SJSA1 (cell line): Measurements from ENCODE around the gene RIMKLA. TPM values are rescaled to one million over a fixed set of nuclear protein-coding genes. Genes with fewer than 3 reads are reported as not detected.

ENCODE experiments used
- DNase-seq, 2 experiments: peaks; one replicate each; pipeline ENCODE4 v3.0.0-alpha.2; 2015 to 2020; ENCODE audit warnings: low spot score in 2 of 2, low read depth in 1 of 2
- H3K27ac ChIP-seq: fragments of 250-450 bp; sonication (Bioruptor Pico); 2 replicates; pipeline ENCODE4 v1.5.1; 2020; ENCODE audit warnings: mild to moderate bottlenecking, moderate library complexity
- H3K27me3 ChIP-seq: fragments of 250-450 bp; sonication (Bioruptor Pico); replicated peaks from 2 replicates; pipeline ENCODE4 v1.5.1; 2020; ENCODE audit warnings: mild to moderate bottlenecking, moderate library complexity
- H3K36me3 ChIP-seq: fragments of 250-450 bp; sonication (Bioruptor Pico); 2 replicates; pipeline ENCODE4 v1.5.1; 2020; ENCODE audit warnings: mild to moderate bottlenecking
- H3K4me1 ChIP-seq: fragments of 250-450 bp; sonication (Bioruptor Pico); replicated peaks from 2 replicates; pipeline ENCODE4 v1.6.1; 2021; ENCODE audit warnings: mild to moderate bottlenecking
- H3K4me3 ChIP-seq: fragments of 250-450 bp; sonication (Bioruptor Pico); 2 replicates; pipeline ENCODE4 v1.5.1; 2020; ENCODE audit warnings: mild to moderate bottlenecking
- H3K9me3 ChIP-seq: fragments of 250-450 bp; sonication (Bioruptor Pico); replicated peaks from 2 replicates; pipeline ENCODE4 v1.5.1; 2020; ENCODE audit warnings: mild to moderate bottlenecking
- total RNA-seq: library from RNA; depleted of rRNA; stranded (reverse); fragments of >200 nt; shearing (Covaris generic); gene quantifications from 2 replicates; pipeline ENCODE4 v1.2.3, GENCODE V29; 2014; rRNA removed

RIMKLA gene
- total RNA-seq: under 0.01 TPM in 1 of 2 replicates, not detected in the other

- no peak for DNase-seq
- Histone ChIP-seq H3K9me3 (peaks cover 5% of the 10 kb centered on the region; the same call in 1 of the 2 replicates), H3K36me3 (no peaks in the 10 kb centered on the region), H3K27ac (no peak within 1 kb of the TSS), H3K4me3 (peak within 1 kb of the TSS; percentile 32), H3K27me3 (peaks cover 50% of the 10 kb centered on the region), H3K4me1 (peaks cover 11% of the 10 kb centered on the region)
Observed at GRCh38 chr1:42380586-42381279, at the start of gene RIMKLA. Gene RIMKLA, plus strand, starts transcription at chr1:42380792. Its CDS starts 143 bp downstream, at chr1:42380935.

DNA sequence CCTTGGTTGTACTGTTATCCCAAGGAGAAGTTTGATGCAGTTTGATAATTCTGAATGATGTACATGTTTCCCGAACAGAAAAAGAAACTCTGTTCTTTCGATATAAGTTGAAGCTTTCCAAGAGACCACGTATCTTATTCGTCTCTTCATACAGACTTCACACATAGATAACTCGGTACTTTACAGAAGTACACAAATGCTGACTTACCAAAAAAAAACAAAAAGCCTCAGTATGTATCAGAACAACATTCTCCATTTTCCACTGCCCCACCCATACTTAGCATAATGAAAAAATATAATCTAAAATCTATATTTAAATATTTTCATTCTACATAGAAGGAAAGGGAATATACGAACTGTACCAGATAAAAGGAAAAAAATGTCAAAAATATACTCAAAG is 47.7 kb upstream of the RIMKLA start:
- Histone ChIP-seq H3K4me3 (no peak overlapping the region), H3K4me1 (peaks cover 16% of the 10 kb centered on the region), H3K27ac (no peak overlapping the region), H3K9me3 (no peaks in the 10 kb centered on the region), H3K27me3 (no peaks in the 10 kb centered on the region), H3K36me3 (peaks cover 9% of the 10 kb centered on the region)
- no peak for DNase-seq

DNA sequence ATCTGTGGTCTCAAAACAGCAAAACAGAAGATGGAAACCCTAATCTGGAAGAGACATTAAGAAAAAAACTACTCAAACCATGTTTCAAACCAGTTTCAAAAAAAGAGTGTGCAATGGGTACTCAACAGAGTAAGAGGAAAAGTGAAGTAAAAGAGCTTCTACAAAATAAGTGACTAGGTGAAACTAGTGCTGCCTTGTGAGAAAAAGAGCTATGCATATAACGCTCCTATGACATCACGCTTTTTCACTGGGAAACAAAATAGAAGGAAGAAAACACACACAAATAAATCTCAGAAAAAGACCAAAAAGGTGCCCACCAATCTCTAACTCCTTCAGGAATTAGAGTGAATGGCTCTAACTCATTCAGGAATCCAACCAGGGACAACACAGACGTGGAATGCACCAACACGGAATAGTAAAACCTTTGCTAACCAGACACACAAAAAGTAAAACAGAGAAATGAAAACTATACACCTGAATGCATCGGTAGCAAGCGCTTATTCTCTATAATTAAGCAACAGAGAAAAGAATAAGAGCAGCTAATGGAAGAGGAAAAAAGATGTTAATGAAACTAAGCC is 46.8 kb upstream of the RIMKLA start:
- Histone ChIP-seq H3K9me3 (no peaks in the 10 kb centered on the region), H3K27me3 (no peaks in the 10 kb centered on the region), H3K36me3 (peaks cover 9% of the 10 kb centered on the region), H3K4me3 (peak overlapping the region; percentile 93), H3K4me1 (peaks cover 19% of the 10 kb centered on the region), H3K27ac (peak overlapping the region; percentile 69; the same call in 1 of the 2 replicates)
- no peak for DNase-seq

- Histone ChIP-seq H3K36me3 (peaks cover 9% of the 10 kb centered on the region), H3K4me3 (peak overlapping the region; percentile 93), H3K27me3 (no peaks in the 10 kb centered on the region), H3K27ac (peak overlapping the region; percentile 69), H3K9me3 (no peaks in the 10 kb centered on the region), H3K4me1 (peaks cover 26% of the 10 kb centered on the region)
- peak; percentile 61 to 80 for DNase-seq
Observed at GRCh38 chr1:42334240-42335049, 46.1 kb upstream of the RIMKLA start.

DNA sequence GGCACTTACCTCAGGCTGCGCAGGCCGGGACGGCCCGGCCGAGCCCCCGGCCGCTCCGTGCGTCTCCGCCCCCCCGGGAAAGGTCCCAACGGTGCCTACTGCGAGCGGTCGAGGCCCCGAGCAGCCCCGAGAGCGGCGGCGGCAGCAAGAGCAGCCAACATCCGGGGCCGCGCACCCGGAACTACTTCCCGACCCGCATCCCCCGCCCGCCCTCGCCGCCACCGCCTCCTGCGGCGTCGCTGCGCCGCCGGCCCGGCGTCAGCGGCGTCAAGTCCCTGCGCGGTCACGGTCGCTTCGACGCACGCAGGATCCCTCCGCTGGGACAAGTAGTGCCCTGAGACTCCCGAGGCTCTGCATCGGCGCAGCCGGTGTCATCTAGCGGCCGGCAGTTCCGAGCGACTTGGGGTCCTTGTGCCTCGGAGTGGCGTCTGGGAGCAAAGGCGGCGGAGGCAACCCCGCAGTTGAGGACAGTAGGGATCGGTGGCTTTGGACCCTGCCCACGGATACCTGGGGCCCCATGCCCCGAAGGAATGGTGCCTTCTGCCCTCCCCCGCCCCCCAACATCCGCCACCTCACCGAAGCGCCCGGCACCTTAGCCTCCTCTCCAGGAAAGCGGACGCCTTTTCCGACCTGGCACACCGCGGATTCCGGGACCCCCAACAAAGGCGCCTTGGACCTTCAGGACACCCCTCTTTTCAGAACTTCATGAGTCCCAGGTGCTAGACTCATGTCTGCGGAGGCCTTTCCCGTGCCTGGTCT is 45.4 kb upstream of the RIMKLA start, which contains the start of gene FOXJ3:
FOXJ3 (minus strand) TSS at position 186 of the 759 bp plus-strand sequence. CDS start 24,142 bp downstream, outside the sequence.
- peaks cover 9% of the 10 kb centered on the region for H3K36me3 ChIP-seq
- peak within 1 kb of the TSS; percentile 69 for H3K27ac ChIP-seq
- peaks cover 34% of the 10 kb centered on the region for H3K4me1 ChIP-seq
- no peaks in the 10 kb centered on the region for H3K9me3 ChIP-seq
- peak within 1 kb of the TSS; percentile 93 for H3K4me3 ChIP-seq
- DNase-seq: peak; percentile 81 to 91
- H3K27me3 ChIP-seq: no peaks in the 10 kb centered on the region

GRCh38 chr1:42335809-42336518 is 44.6 kb upstream of the RIMKLA start:
- peak in 1 of 2 experiments; percentile 44 for DNase-seq
- Histone ChIP-seq H3K36me3 (peaks cover 9% of the 10 kb centered on the region), H3K4me1 (peaks cover 41% of the 10 kb centered on the region), H3K27ac (peak overlapping the region; percentile 69), H3K27me3 (no peaks in the 10 kb centered on the region), H3K4me3 (peak overlapping the region; percentile 93), H3K9me3 (no peaks in the 10 kb centered on the region)

DNA sequence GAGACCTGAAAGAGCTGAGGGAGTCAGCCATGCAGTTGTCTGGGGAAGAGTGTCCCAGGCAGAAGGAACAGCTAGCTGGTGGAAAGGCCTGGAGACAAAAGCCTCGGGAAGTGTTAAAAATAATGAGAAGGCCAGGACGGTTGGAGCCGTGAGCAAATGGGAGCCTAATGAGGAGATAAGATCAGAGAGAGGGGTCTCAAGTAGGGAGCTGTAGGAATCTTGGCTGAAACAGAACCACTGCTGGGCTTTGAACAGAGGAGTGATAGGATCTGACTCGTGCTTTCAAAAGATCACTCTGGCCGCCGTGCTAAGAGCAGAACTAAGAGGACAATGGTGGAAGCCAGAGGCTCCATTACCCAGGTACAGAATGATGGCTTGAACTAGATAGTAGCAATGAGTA is 43.6 kb upstream of the RIMKLA start:
- Histone ChIP-seq H3K4me3 (no peak overlapping the region), H3K4me1 (peaks cover 47% of the 10 kb centered on the region), H3K36me3 (peaks cover 9% of the 10 kb centered on the region), H3K27ac (no peak overlapping the region), H3K9me3 (no peaks in the 10 kb centered on the region), H3K27me3 (no peaks in the 10 kb centered on the region)
- no peak for DNase-seq

GRCh38 chr1:42340093-42340492 is 40.5 kb upstream of the RIMKLA start:
- peaks cover 39% of the 10 kb centered on the region for H3K4me1 ChIP-seq
- H3K27me3 ChIP-seq: no peaks in the 10 kb centered on the region
- no peaks in the 10 kb centered on the region for H3K36me3 ChIP-seq
- H3K27ac ChIP-seq: peak overlapping the region; percentile 36
- peak; percentile 79 to 81 for DNase-seq
- no peak overlapping the region for H3K4me3 ChIP-seq
- H3K9me3 ChIP-seq: no peaks in the 10 kb centered on the region

- H3K4me3 ChIP-seq: no peak overlapping the region
- DNase-seq: no peak
- H3K27ac ChIP-seq: peak overlapping the region; percentile 36
- peaks cover 35% of the 10 kb centered on the region for H3K4me1 ChIP-seq
- H3K36me3 ChIP-seq: no peaks in the 10 kb centered on the region
- H3K9me3 ChIP-seq: no peaks in the 10 kb centered on the region
- no peaks in the 10 kb centered on the region for H3K27me3 ChIP-seq
Observed at GRCh38 chr1:42340901-42341300, 39.7 kb upstream of the RIMKLA start.

DNA sequence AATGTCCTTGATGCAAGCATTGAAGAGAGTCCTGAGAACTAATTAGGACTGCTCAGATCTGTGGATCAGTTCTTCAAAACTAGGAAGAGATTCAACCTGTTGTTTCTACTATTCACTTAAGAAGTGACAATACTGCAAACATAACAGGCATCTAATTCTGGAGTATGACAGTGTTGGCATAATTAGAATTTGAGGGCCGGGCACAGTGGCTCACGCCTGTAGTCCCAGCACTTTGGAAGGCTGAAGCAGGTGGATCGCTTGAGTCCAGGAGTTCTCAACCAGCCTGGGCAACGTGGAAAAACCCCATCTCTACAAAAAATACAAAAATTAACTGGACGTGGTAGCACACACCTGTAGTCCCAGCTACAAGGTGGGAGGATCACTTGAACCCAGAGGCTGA is 37.5 kb upstream of the RIMKLA start:
- no peak overlapping the region for H3K27ac ChIP-seq
- no peak overlapping the region for H3K4me3 ChIP-seq
- H3K27me3 ChIP-seq: no peaks in the 10 kb centered on the region
- no peaks in the 10 kb centered on the region for H3K9me3 ChIP-seq
- H3K4me1 ChIP-seq: peaks cover 31% of the 10 kb centered on the region
- no peak for DNase-seq
- H3K36me3 ChIP-seq: no peaks in the 10 kb centered on the region

DNA sequence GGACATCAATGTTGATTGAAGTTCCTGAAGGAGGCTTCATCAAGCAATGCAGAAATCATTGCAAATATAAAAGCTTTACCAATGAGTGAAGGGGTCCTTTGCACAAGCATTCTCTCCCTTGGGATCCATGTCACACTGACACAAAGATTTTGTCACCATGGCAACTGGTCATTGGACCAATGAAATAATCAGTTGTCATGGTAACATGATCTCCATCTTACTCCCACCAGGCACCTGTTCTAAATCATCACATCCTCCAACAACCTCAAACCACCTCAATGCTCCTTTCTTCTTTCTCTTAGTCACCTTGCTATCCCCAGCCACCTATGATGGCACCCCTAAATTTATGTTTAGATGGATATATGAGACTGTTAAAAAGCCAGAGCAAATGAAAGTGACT is 32.1 kb upstream of the RIMKLA start:
- no peaks in the 10 kb centered on the region; the same call in 1 of the 2 replicates for H3K27me3 ChIP-seq
- H3K36me3 ChIP-seq: no peaks in the 10 kb centered on the region
- no peak for DNase-seq
- no peaks in the 10 kb centered on the region for H3K4me1 ChIP-seq
- no peaks in the 10 kb centered on the region for H3K9me3 ChIP-seq
- H3K4me3 ChIP-seq: no peak overlapping the region
- no peak overlapping the region for H3K27ac ChIP-seq

DNA sequence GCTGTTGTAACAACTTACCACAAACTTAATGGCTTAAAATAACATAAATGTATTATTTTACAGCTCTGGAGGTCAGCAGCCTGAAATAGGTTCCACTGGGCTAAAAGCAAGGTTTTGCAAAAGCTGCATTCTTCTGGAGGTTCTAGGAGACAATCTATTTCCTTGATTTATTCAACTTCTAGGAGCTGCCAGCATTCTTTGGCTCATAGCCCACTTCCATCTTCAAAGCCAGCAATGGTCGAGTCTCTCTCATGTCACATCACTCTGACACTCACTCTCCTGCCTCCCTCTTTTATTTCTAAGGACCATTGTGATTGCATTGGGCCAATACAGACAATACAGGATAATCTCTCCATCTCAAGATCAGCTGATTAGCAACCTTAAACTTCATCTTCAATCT is 30.5 kb upstream of the RIMKLA start:
- Histone ChIP-seq H3K36me3 (no peaks in the 10 kb centered on the region), H3K27ac (no peak overlapping the region), H3K4me3 (no peak overlapping the region), H3K9me3 (no peaks in the 10 kb centered on the region), H3K4me1 (no peaks in the 10 kb centered on the region), H3K27me3 (no peaks in the 10 kb centered on the region; the same call in 1 of the 2 replicates)
- DNase-seq: no peak

GRCh38 chr1:42358791-42359190 is 21.8 kb upstream of the RIMKLA start:
- H3K36me3 ChIP-seq: no peaks in the 10 kb centered on the region
- no peak overlapping the region for H3K4me3 ChIP-seq
- H3K4me1 ChIP-seq: peaks cover 5% of the 10 kb centered on the region; the same call in 1 of the 2 replicates
- H3K27ac ChIP-seq: no peak overlapping the region
- H3K27me3 ChIP-seq: no peaks in the 10 kb centered on the region; the same call in 1 of the 2 replicates
- DNase-seq: no peak
- H3K9me3 ChIP-seq: no peaks in the 10 kb centered on the region
